GM13976 (cell line): ENCODE measurements around the gene CCL1.

Source experiments
- DNase-seq: peaks from one replicate; pipeline ENCODE4 v3.0.0; 2012; ENCODE audit warnings: low spot score
- CTCF ChIP-seq: IDR thresholded peaks from 2 replicates; pipeline ENCODE4 v1.5.1; 2012; ENCODE audit warnings: borderline replicate concordance, mild to moderate bottlenecking; ENCODE audit not compliant: insufficient read depth; ENCODE audit errors: extremely low read depth, missing control alignments, control extremely low read depth
- in situ Hi-C: fragments of 300-500 bp; cut with MboI; formaldehyde crosslinking; loops from one replicate; pipeline ENCODE4 v1.12.0; 2022; ENCODE audit warnings: low sequenced_read_pairs, mixed read lengths, inconsistent platforms; ENCODE audit not compliant: unreplicated experiment

Gene CCL1

GRCh38 chr17:34393401-34393800 lies 30.4 kb upstream of the CCL1 start:
- in situ Hi-C loops: no loop called here
- DNase-seq: no peak

GRCh38 chr17:34391241-34391640 lies 28.2 kb upstream of the CCL1 start:
- DNase-seq: no peak
- TF ChIP-seq CTCF: no peak
- in situ Hi-C loops: no loop called here

More at GRCh38 chr17:34393401-34393800, 30.4 kb upstream of the CCL1 start:
- no peak for TF ChIP-seq CTCF

GRCh38 chr17:34390649-34391048 lies 27.6 kb upstream of the CCL1 start:
- in situ Hi-C loops: no loop called here
- no peak for TF ChIP-seq CTCF
- DNase-seq: no peak

- in situ Hi-C loops: no loop called here
- DNase-seq: no peak
- no peak for TF ChIP-seq CTCF
These were observed 26.2 kb upstream of the CCL1 start for GRCh38 chr17:34389126-34389750.

GRCh38 chr17:34387566-34387965 lies 24.5 kb upstream of the CCL1 start:
- in situ Hi-C loops: no loop called here
- no peak for TF ChIP-seq CTCF
- no peak for DNase-seq

GRCh38 chr17:34386697-34387550 lies 23.9 kb upstream of the CCL1 start:
- in situ Hi-C loops: no loop called here

More at GRCh38 chr17:34386697-34387550, 23.9 kb upstream of the CCL1 start:
- no peak for TF ChIP-seq CTCF
- DNase-seq: no peak
